ENCODE results near the gene STYXL2. TPM values are rescaled to one million over a fixed set of nuclear protein-coding genes. Genes with fewer than 3 reads are reported as not detected.

The STYXL2 gene
- total and polyA plus RNA-seq, 10 donors: not detected

DNA sequence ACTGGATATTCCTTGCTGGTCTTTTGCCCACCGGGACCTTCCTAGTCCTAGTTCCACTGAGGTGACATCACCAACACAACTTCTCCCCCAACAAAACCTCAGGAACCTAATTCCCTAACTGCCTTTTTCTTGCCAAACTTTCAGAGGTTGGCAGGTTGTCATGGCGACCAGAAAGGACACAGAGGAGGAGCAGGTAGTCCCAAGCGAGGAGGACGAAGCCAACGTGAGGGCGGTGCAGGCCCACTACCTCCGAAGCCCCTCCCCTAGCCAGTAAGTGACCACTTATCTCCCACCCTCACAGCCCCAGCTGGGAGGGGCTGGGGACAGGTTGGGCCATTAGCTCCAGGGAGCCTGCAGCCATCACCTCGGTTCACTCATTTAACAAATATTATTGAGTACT, 815 bp downstream of the STYXL2 start:
- intact Hi-C loops (cut with DNase I; ENCODE audit: low total_unique reads): no loop called here
- H3K36me3 ChIP-seq: no peaks in the 10 kb centered on the region
- no peak for DNase-seq
- 89 to 93% (median 93%) methylated on average over 8 of the region's 8 CpGs for WGBS, 5 donors
- peaks cover 0 to 15% (median 2%) of the 10 kb centered on the region in 6 donors for H3K4me1 ChIP-seq
- H3K27ac ChIP-seq: no peak overlapping the region
- no peaks in the 10 kb centered on the region for H3K27me3 ChIP-seq (replicated peaks in 1 of 7)
- TF ChIP-seq POLR2A (IDR thresholded peaks at IDR 0.05): no peak
- no peak overlapping the region for H3K4me3 ChIP-seq
- H3K9me3 ChIP-seq: peaks cover 0 to 4% (median 0%) of the 10 kb centered on the region in 8 donors

- 23 to 37% (median 28%) methylated on average over 5 of the region's 5 CpGs for WGBS, 5 donors
- H3K9me3 ChIP-seq: peaks cover 0 to 4% (median 0%) of the 10 kb centered on the region in 8 donors
- intact Hi-C loops (cut with DNase I; ENCODE audit: low total_unique reads): no loop called here
- H3K27me3 ChIP-seq (replicated peaks in 1 of 7): no peaks in the 10 kb centered on the region
- no peaks in the 10 kb centered on the region for H3K36me3 ChIP-seq
- H3K4me1 ChIP-seq: peaks cover 0 to 8% (median 0%) of the 10 kb centered on the region in 6 donors
- no peak overlapping the region for H3K27ac ChIP-seq
- DNase-seq: no peak
- TF ChIP-seq CTCF (IDR thresholded peaks at IDR 0.05 in 8 of 11, conservative IDR thresholded peaks at IDR 0.05 in 3 of 11): no peak
- TF ChIP-seq POLR2AphosphoS5 (IDR thresholded peaks at IDR 0.05): no peak
- no peak for TF ChIP-seq POLR2A (IDR thresholded peaks at IDR 0.05)
- H3K4me3 ChIP-seq: no peak overlapping the region
Observed at GRCh38 chr1:167095368-167095767, 1.5 kb downstream of the STYXL2 start.

GRCh38 chr1:167099851-167100250, 6.0 kb downstream of the STYXL2 start:
- Histone ChIP-seq H3K9me3 (peaks cover 0 to 4% (median 0%) of the 10 kb centered on the region in 8 donors), H3K27me3 (replicated peaks in 1 of 7) (peaks cover 0 to 5% (median 0%) of the 10 kb centered on the region in 7 donors), H3K27ac (no peak overlapping the region), H3K4me1 (peaks cover 7 to 14% (median 10%) of the 10 kb centered on the region in 6 donors), H3K4me3 (no peak overlapping the region), H3K36me3 (no peaks in the 10 kb centered on the region)
- no peak for DNase-seq
- TF ChIP-seq CTCF (IDR thresholded peaks at IDR 0.05 in 8 of 11, conservative IDR thresholded peaks at IDR 0.05 in 3 of 11) (no peak), POLR2A (IDR thresholded peaks at IDR 0.05) (no peak)
- WGBS, 5 donors: 75 to 100% (median 90%) methylated on average over 1 of the region's 1 CpG
- intact Hi-C loops (cut with DNase I; ENCODE audit: low total_unique reads): no loop called here

GRCh38 chr1:167100730-167101129, 6.9 kb downstream of the STYXL2 start:
- Histone ChIP-seq H3K27me3 (replicated peaks in 1 of 7) (peaks cover 0 to 5% (median 0%) of the 10 kb centered on the region in 7 donors), H3K4me1 (peaks cover 12 to 21% (median 18%) of the 10 kb centered on the region in 6 donors), H3K36me3 (no peaks in the 10 kb centered on the region), H3K4me3 (no peak overlapping the region), H3K9me3 (peaks cover 0 to 4% (median 0%) of the 10 kb centered on the region in 8 donors), H3K27ac (no peak overlapping the region)
- intact Hi-C loops (cut with DNase I; ENCODE audit: low total_unique reads): no loop called here
- WGBS, 5 donors: 90 to 100% (median 92%) methylated on average over 2 of the region's 2 CpGs
- no peak for DNase-seq
- no peak for TF ChIP-seq CTCF (IDR thresholded peaks at IDR 0.05 in 8 of 11, conservative IDR thresholded peaks at IDR 0.05 in 3 of 11)

GRCh38 chr1:167101754-167102153, 7.9 kb downstream of the STYXL2 start:
- Histone ChIP-seq H3K4me1 (peaks cover 12 to 21% (median 18%) of the 10 kb centered on the region in 6 donors), H3K9me3 (peaks cover 0 to 4% (median 0%) of the 10 kb centered on the region in 8 donors), H3K27ac (no peak overlapping the region), H3K36me3 (no peaks in the 10 kb centered on the region), H3K4me3 (no peak overlapping the region), H3K27me3 (replicated peaks in 1 of 7) (peaks cover 0 to 5% (median 0%) of the 10 kb centered on the region in 7 donors)
- intact Hi-C loops (cut with DNase I; ENCODE audit: low total_unique reads): no loop called here
- TF ChIP-seq POLR2AphosphoS5 (IDR thresholded peaks at IDR 0.05) (no peak), POLR2A (IDR thresholded peaks at IDR 0.05) (no peak), CTCF (IDR thresholded peaks at IDR 0.05 in 8 of 11, conservative IDR thresholded peaks at IDR 0.05 in 3 of 11) (no peak)
- 65 to 93% (median 91%) methylated on average over 2 of the region's 2 CpGs for WGBS, 5 donors
- no peak for DNase-seq

Measured in spleen (tissue), 11 donors.